ENCODE data around the gene TREML4.
A peak's percentile ranks its signal among the peaks of the same experiment; 100 is the strongest.

The TREML4 gene, protein sequence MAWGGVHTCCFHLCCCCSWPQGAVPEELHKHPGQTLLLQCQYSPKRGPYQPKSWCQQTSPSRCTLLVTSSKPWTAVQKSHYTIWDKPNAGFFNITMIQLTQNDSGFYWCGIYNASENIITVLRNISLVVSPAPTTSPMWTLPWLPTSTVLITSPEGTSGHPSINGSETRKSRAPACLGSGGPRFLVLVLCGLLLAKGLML

DNA sequence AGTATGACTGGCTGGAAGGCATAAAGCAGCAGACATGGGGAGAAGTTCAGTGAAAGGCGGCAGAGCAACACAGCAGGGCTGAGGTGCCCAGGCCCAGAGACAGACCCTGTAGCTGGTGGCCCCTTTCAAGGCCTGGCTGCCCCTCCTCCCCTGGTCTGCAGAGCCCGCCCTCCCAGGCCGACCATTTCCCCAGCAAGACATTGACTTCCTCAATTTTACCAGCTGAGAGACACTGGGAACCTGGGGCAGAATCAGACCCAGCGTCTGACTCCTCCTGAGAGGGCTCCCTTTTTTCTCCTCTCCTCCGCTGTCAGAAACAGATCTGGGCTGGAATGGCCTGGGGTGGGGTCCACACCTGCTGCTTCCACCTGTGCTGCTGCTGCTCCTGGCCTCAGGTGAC lies at the start of gene TREML4:
Gene TREML4, plus strand, starts transcription at position 254 of the 400 bp plus-strand sequence. Its CDS starts 79 bp downstream, at position 333.
- DNase-seq = no peak

DNA sequence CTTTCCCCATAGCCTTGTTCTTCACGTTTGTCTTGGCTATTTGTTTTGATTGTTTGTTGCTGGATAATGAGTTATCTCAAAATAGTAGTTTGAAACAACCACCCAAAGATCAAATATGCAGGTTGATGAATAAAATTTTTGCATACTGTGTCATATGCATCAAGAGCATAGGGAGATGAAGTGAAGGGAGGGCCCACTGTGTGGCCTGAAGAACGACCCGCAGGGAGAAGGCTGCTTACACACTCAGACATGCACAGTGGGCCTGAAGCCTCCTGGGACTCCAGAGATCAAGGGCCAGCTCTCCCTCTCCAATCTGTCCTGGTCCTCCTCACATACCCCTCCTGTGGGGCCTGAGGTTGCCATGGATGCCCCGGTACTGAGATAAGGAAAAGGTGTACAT lies 49.0 kb upstream of the TREML4 start:
- DNase-seq = no peak

DNA sequence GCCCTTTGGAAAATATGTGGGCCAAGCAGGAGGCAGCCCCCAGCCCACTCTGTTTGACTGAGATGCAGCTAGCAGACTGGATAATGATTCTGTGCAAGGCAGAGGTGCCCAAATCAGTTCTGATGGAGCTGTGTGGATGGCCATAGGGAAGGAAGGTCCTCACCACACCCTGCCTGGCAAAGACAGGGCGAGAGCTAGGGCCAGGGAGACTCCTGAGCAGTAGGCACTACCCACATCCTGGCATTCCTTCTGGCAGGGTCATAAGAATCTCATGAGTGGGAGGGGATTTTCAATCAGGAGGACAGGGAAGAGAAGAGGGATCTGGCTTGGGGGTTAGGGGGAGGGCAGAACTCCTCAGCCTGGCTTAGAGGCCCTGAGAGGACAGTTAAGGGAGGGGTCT lies 46.6 kb upstream of the TREML4 start:
- DNase-seq = no peak

DNA sequence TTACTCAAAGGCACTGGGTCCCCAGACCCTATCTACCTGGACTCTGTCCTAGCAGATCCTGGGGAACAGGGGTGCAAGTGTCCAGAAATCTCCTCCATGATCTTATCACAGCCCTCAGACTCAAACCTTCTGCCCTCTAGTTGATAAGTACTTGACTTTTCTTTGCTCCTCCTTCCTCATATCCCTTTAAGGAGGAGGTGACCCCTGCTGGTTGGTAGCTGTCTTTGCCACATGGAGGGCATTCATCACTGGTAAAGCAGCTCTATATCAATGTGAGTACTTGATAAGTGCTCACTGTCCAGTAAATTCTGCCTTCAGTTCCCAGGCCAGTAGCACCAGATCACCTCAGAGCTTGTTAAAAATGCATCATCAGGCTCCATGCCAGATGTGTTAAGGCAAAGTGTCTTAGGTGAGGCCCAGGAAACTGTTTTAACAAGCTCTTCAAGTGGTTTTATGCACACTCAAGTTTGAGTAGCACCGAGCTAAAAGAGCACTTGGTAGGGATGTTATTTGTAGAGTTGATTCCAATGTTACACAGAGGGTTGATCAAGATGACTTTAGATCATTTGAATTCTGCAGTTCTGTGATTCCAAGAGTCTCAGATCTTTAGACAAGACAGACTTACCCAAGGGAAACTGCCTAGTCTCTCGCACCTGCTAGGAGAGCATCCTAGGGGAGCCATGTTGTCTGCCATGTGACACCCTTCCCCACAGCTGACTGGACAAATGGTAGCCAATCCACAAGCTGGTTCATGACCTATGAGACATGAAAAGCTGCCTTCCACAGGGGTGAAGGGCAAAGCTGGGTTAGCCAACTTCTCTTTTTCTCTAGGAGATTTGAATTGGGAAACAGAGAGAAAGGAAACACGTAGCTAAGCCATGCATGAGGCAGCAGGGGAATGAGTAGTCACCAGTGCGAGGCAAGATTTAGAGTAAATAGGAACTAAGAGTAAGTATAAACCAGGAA lies 45.8 kb upstream of the TREML4 start:
- DNase-seq = peak; percentile 74

DNA sequence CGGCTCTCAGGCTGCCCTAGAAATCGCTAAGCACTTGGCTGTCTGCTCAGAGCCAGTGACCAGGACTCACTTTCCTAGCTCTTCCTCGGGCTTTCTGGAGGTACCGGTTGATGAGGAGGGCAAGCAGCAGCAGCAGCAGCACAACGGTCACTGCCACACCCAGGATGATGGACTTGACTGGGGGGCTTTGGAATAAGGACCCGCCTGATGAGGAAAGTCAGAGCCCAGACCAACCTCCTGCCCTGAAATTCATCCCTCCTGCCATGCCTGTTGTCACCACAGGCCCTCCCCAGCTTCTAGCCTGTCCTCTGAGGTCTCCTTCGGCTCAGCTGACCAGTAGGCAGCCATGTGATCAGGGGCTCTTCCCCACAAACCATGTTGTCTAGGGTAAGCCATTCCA lies 43.4 kb upstream of the TREML4 start:
- no peak for DNase-seq

DNA sequence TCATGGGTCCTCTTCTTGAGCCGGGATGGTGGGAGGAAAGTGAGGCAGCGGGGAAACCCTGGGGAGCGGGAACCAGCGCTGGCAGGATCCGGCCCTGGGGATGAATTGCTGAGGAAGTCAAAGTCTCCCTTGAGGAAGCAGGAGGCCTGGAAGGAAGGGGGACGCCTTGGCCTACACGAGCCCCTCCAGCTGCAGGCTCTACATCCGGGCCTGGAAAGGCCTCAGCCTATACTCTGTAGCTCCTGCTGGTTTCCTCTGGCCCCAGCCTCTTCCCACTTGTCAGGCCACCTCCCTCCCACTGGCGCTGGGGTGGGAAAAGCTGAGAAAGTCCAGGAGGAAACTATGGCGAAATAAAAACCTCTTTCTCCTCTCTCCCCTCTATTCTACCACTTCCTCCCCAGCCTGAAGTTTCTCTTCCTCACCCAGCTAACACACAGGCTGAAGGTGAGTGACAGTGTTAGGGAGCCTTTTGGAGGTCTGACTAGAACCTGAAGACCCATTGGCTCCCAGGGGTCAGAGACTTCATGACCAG lies 42.1 kb upstream of the TREML4 start:
- DNase-seq = no peak

DNA sequence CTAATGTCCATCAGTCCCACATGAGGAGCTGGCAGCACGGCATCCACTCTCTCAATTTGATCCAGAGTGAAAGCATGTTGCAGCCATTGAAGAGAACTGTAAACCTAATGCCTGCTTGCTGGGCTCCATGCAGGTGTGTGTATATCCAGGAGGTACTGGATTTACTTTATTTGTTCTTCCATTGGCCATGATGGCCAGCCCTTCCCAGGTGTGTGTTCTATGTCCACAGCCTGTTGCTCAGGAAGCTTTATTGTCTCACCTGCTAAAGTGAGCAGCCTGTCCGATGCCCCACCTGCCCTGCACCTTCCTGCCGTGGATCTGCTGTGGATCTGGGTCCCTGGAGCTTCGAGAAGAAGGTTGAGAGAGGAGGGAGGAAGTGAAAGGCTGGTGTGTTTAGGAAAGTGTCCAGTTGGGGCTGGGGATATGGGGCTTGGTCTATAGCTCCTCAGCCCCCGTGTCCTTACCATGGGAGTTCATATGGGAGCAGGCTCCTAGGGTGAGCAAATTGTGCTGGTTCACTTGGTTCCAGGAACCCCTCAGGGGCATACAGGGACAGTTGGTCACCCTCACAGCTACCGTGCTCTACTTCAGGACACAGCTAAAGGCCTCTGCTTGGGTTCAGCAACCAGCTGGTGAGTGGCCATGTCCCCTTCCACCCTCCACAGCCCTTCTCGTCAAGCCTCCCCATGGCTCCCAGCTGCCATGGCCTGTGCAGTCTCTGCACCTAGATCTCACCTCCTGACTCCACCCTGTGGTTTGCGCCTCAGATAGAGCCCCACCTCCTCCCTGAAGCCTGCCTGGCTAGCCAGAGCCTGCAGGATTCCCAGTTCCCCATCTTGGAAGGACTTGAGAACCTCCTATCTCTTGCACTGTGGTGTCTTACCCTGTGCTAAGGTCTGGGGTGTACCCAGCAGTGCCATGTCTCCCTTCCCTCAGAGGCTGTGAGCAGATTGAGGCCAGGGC lies 39.9 kb upstream of the TREML4 start:
- DNase-seq = no peak

DNA sequence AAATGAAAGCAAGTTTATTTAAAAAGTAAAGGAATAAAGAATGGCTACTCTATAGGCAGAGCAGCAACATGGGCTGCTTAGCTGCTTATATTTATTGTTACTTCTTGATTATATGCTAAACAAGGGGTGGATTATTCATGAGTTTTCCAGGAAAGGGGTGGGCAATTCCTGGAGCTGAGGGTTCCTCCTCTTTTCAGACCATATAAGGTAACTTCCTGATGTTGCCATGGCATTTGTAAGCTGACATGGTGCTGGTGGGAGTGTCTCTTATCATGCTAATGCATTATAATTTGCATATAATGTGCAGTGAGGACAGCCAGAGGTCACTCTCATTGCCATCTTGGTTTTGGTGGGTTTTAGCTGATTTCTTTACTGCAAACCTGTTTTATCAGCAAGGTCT lies 39.1 kb upstream of the TREML4 start:
- peak in 1 of 2 donors; percentile 31 for DNase-seq

DNA sequence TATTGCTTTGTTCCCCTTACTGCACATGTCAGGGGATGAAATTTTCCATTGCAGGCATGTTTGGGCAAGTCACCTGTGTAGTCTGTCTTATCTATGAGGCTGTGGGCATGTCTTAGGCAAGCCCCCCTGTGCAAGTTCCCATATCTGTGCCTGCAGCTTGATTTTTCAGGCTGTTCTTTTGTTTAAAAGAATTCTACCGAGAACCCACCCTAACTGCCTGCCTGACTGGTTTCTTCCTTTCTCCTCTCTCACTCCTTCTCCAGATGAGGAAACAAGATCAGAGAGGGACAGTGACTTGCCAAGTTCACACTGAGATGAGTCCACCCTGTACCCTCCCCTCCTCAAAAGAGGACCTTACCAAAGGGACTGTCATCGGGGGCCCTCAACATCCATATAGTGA lies 38.2 kb upstream of the TREML4 start:
- DNase-seq = no peak

DNA sequence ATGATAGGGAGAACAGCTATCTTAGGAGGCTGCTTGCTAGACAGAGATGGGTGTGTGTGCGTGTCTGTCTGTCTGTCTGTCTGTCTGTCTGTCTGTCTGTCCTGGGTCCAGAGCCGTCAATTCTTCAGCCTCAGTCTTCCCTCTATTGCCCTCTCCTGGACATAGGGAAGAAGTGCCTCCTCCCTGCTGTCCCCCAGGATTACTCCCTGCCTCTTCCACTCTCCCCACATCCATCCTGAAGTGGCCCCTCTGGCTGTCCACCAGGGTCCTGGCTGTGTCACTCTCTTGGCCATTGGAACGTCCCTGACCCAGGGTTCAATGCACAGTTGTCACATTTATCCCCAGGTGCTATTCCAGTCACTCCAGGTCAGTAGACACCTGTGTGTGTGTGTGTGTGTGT lies 37.4 kb upstream of the TREML4 start:
- DNase-seq = no peak

DNA sequence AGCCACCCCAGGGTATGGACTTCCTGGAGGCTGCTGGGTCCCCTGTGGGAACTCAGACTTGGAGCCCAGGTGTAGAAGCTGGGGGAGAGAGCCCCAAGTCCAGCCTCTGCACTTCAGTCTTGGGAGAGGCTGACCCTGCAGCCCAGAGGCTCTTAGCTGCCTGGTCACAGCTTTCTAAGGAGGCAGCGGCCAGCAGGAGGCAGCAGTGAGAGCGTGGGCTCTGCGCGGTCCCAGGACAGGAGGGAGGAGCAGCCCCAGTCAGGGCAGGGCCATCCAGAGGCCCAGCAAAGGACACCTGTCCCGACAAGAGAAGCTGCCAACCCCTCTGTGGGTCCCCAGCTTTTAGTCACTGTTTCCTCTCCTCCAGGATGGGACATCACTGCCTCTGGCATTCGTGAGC lies 36.6 kb upstream of the TREML4 start:
- DNase-seq = peak in 1 of 2 donors; percentile 41

DNA sequence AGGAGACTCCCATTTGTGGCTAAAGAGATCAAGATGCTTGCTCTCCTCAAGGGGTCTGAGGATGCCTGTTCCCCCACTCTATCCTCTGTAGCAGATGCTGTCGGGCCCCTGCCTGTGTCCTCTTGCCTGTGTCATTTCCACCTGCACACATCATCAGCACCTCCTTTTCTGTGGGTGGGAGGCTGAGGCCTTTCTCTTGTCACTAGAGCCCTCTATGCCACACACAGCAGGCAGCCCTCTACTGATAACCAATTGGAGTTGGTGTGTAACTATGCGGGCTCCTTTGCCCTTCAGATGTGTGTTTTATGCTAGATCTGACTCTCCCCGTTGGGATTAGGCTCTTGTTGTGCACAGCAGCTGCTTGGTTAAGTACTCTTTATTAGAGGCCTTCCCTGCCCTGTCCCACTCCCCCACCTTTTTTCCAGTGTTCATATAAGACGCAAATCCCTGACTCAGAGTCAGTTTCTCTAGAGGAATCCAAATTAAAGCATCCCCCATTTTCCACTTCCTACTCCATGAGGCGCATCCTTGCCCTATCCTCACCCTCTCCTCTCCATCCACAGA lies 34.9 kb upstream of the TREML4 start:
- no peak for DNase-seq

DNA sequence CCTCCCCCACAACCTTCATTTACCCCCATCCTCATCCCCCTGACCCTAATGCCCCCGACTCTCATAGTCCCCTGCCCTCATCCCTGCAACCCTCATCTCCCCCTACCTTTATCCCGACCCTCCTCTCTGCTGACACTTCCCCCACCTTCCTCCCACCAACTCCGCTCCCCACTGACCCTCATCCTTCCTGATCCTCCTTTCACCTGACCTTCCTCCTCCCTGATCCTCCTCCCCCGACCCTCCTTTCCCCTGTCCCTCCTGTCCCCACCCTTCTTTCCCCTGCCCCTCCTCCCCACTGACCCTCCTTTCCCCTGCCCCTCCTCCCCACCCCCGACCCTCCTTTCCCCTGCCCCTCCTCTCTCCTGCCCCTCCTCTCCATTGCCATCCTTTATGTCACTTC lies 34.3 kb upstream of the TREML4 start:
- no peak for DNase-seq

DNA sequence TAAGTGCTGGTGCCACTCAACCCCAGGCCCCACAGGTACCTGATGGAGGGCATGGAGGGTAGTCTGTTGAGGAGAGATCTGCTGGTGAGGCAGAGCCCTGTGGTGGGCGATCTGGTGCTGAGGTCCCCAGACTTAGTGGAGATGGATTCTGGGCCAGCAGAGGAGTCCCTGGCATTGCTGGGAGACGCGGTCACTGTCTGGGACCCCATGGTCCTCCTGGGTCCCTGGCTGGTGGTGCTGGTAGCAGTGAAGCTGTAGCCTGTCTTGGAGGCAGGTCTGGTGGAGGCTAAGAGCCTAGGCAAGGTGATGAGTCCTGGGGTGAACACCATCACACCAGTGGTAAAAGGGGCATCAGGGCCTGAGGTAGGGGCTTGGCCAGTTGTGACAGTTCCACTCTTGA lies 33.8 kb upstream of the TREML4 start:
- no peak for DNase-seq

DNA sequence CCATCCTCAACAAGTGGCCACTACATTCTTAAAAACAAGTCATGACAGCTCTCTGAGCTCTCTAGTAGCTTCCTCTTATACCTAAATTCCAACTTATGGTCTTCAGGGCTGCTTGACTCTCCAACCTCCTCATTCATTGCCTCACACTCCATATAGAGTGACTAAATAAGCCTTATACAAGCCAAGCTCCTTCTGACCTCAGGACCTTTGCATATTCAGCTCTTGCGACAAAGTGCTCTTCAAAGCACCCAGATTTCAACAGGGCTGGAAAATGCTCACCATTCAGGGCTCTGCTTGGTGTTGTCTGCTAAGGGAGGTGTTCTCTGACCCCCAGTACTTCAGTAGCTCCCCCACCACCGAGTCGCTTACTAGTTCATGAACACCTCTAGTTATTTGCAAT lies 30.9 kb upstream of the TREML4 start:
- no peak for DNase-seq

DNA sequence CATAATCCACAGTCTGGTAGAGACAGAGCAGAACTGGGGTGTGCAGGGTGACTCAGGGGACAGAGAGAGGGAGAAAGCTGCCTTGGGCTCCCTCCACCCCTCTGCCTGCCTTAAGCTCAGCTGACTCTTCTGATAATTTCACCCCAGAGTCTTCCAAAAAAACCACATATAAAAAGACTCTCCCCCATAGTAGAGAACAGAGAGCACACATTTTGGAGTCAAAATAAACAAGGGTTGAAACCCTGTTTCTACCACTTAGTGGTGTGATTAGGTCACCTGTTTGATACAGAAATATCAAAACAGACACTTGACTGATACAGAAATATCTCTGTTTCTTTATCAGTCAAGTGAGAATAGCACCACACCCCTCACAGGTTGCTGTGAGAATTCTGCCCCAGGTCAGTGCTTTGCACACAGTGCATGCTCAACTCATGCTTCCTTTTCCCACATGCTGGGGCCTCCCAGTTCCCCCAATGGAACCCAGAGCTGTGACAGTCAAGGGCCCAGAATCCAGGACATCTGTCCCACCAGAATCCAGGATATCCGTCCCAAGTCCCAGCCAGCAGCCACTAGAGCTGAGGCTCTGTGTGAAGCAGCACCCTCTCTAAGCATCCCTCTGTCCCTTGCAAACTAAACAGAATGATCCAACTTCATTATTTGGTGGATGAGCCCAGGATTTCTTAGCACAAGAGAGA lies 28.4 kb upstream of the TREML4 start:
- DNase-seq = peak; percentile 31 to 52

DNA sequence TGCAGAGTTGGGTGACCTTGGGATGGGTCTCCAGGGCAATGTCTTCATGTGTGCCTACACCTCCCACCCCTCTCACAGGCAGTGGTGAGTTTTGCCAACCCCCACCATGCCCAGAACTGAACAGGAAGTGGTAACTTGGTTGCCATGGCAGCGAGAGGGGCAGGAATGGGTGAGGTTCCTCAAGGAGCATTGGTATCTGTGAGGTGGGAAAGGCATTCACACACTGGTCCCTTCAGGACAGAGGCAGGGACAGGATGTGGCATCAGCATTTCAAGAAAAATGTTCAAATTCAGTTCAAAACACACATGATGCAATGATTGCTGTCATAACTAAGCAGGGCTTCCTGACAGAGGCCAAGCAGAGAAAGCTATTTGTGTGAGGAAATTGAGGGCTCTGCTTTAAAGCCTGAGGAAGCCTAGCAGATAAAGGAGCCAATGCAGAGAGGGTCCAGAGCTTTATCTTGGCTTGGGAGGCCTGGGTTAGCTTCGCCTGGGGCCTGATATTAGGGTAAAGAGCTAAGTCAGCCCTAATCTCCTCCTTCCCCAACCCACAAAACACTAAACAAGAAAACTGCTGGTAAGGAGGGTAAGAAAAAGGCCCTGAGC lies 27.8 kb upstream of the TREML4 start:
- DNase-seq = peak; percentile 85

DNA sequence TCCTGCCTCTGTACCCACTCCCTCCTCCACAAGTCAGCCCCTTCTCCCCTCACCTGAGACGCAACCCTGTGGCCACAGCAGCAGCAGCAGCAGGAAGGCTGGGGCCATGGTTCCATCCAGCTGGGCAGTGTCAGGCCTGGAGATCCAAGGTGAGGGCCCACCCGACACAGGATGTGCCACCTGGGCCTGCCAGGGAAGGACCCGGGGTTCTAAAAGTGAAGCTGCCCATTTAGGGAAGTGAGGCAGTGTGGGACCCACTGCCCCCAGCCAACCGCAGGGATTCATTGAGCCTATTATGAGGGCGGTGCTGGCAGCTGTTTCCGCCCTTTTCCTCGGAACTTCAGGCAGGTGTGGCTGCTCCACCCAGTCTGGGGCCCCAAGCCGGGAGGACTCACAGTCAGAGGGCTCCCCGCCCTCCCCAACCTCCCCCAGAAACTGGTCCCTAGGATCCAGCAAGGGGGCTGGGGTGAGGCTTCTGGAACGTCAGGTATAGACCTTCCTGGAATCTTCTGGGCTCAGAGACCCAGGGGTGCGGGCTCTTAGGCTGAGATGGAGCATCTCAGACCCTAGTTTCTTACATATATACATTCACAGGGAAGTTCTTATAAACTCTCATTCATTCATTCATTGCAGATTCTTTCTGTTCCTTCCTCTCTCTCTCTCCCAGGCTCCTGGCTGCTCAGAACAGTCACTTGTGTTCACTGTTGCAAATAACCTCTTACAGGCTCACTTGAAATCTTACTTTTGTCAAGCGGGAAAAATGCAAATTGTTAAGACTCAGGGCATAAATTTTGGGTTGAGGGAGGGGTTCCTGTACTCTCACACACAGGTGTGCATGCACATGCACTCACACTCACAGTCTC lies 27.0 kb upstream of the TREML4 start, which contains the start of gene TREML2:
Gene TREML2, minus strand, starts transcription at position 249 of the 863 bp plus-strand sequence. Its CDS starts 141 bp downstream, at position 108.
- DNase-seq = peak; percentile 52 to 68

DNA sequence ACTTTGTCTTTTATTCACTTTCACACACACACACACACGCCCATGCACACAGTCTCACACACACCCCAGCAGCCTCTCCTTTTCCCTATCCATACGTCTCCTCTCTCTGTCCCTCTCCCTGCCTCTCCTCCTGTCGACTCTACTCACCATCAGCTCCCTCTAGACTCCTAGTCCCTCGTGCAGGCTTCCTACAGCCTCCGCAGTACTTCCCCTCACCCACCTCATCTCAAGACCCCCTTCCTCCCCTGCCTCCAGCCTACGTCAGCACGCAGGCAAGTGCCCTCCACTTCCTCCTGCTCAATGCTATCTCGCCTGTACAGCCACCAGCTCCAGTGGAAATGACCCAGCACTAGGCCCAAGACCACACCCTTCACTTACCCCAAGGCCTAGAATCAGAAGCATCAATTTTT lies 26.4 kb upstream of the TREML4 start:
- peak in 1 of 2 donors; percentile 27 for DNase-seq

DNA sequence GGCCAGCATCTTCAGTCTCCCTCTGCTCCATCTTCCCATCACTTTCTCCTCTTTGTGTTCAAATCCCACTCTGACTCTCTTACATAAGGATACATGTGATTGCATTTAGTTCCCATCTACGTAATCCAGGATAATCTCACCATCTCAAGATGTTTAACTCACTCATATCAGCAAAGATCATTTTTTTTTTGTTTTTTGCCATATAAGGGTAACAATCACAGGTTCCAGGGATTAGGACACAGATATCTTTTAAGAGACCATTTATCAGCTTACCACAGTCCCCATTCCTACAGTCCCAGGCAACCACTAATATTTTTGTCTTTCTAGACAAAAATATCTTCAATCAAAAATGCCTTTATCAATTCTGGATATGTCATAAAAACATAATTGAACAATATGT lies 24.0 kb upstream of the TREML4 start:
- DNase-seq = no peak
